ENCODE measurements around the gene GCK. TPM values are rescaled to one million over a fixed set of nuclear protein-coding genes. Genes with fewer than 3 reads are reported as not detected.

Gene GCK
- total RNA-seq, 3 donors from 2014 or later (not counting 1 experiment from before 2014, with no cell fraction given), result not detected

GRCh38 chr7:44224080-44224973 is 35.1 kb upstream of the GCK start:
- Mint-ChIP-seq H3K27ac (no peak overlapping the region), H3K27me3 (ENCODE audit: low read depth in 2 of 2) (peaks cover 0 to 5% of the 10 kb centered on the region in 2 donors), H3K4me3 (no peak overlapping the region), H3K4me1 (no peaks in the 10 kb centered on the region), H3K9me3 (no peaks in the 10 kb centered on the region), H3K36me3 (no peaks in the 10 kb centered on the region)
- 92% methylated on average over 18 of the region's 18 CpGs for WGBS (ENCODE audit: insufficient coverage)
- no peak for ATAC-seq
- Histone ChIP-seq H3K4me3 (ENCODE audit: low read length) (no peak overlapping the region), H3K27ac (ENCODE audit: low read length) (no peak overlapping the region), H3K4me1 (ENCODE audit: control insufficient read depth, insufficient read depth, low read length) (no peaks in the 10 kb centered on the region), H3K36me3 (ENCODE audit: control insufficient read depth, insufficient read depth, low read length) (no peaks in the 10 kb centered on the region), H3K27me3 (ENCODE audit: control insufficient read depth, insufficient read depth, low read length) (no peaks in the 10 kb centered on the region), H3K9me3 (ENCODE audit: control insufficient read depth, insufficient read depth, low read length) (no peaks in the 10 kb centered on the region)
- TF ChIP-seq CTCF (IDR thresholded peaks at IDR 0.05), result no peak
- DNase-seq, result no peak
- intact Hi-C loops (cut with micrococcal nuclease), result no loop called here

- ATAC-seq, result no peak
- no peak overlapping the region for H3K27ac Mint-ChIP-seq
- Histone ChIP-seq H3K36me3 (ENCODE audit: control insufficient read depth, insufficient read depth, low read length) (no peaks in the 10 kb centered on the region), H3K9me3 (ENCODE audit: control insufficient read depth, insufficient read depth, low read length) (no peaks in the 10 kb centered on the region), H3K27ac (ENCODE audit: low read length) (no peak overlapping the region), H3K27me3 (ENCODE audit: control insufficient read depth, insufficient read depth, low read length) (no peaks in the 10 kb centered on the region), H3K4me3 (ENCODE audit: low read length) (no peak overlapping the region), H3K4me1 (ENCODE audit: control insufficient read depth, insufficient read depth, low read length) (no peaks in the 10 kb centered on the region)
- H3K4me1 Mint-ChIP-seq, result no peaks in the 10 kb centered on the region
- no peak overlapping the region for H3K4me3 Mint-ChIP-seq
- no peaks in the 10 kb centered on the region for H3K9me3 Mint-ChIP-seq
- no peak for DNase-seq
- intact Hi-C loops (cut with micrococcal nuclease), result no loop called here
- no peaks in the 10 kb centered on the region for H3K36me3 Mint-ChIP-seq
- peaks cover 0 to 5% of the 10 kb centered on the region in 2 donors for H3K27me3 Mint-ChIP-seq (ENCODE audit: low read depth in 2 of 2)
- TF ChIP-seq CTCF (IDR thresholded peaks at IDR 0.05), result no peak
- 73% methylated on average over 4 of the region's 5 CpGs for WGBS (ENCODE audit: insufficient coverage)
Observed at GRCh38 chr7:44223362-44224079, 34.3 kb upstream of the GCK start.

GRCh38 chr7:44222776-44223261 is 33.6 kb upstream of the GCK start:
- no peaks in the 10 kb centered on the region for H3K36me3 ChIP-seq (ENCODE audit: control insufficient read depth, insufficient read depth, low read length)
- no peak for DNase-seq
- no peaks in the 10 kb centered on the region for H3K36me3 Mint-ChIP-seq
- H3K4me3 Mint-ChIP-seq, result no peak overlapping the region
- no peak overlapping the region for H3K4me3 ChIP-seq (ENCODE audit: low read length)
- TF ChIP-seq CTCF (IDR thresholded peaks at IDR 0.05), result no peak
- no peaks in the 10 kb centered on the region for H3K9me3 Mint-ChIP-seq
- H3K9me3 ChIP-seq (ENCODE audit: control insufficient read depth, insufficient read depth, low read length), result no peaks in the 10 kb centered on the region
- no peak for ATAC-seq
- no peak overlapping the region for H3K27ac ChIP-seq (ENCODE audit: low read length)
- no peaks in the 10 kb centered on the region for H3K27me3 ChIP-seq (ENCODE audit: control insufficient read depth, insufficient read depth, low read length)
- 90% methylated on average over 11 of the region's 11 CpGs for WGBS (ENCODE audit: insufficient coverage)
- no peaks in the 10 kb centered on the region for H3K4me1 ChIP-seq (ENCODE audit: control insufficient read depth, insufficient read depth, low read length)
- no peaks in the 10 kb centered on the region for H3K4me1 Mint-ChIP-seq
- intact Hi-C loops (cut with micrococcal nuclease), result no loop called here
- no peak overlapping the region for H3K27ac Mint-ChIP-seq
- peaks cover 0 to 5% of the 10 kb centered on the region in 2 donors for H3K27me3 Mint-ChIP-seq (ENCODE audit: low read depth in 2 of 2)
